Measurements from ENCODE around the gene IGFALS. TPM values are rescaled to one million over a fixed set of nuclear protein-coding genes. Genes with fewer than 3 reads are reported as not detected.

Gene IGFALS
- total and polyA plus RNA-seq, 2 of the 4 experiments (the other 2 are of a cell fraction), result not detected

- Histone ChIP-seq H2BK120ac (ENCODE audit: low read depth, low read length) (no peak overlapping the region), H4K91ac (ENCODE audit: insufficient read depth, low read depth, low read length) (no peak overlapping the region), H4K8ac (ENCODE audit: low read depth in 2 of 2, low read length in 2 of 2) (no peak overlapping the region), H4K5ac (ENCODE audit: low read depth, low read length) (no peak overlapping the region), H4K20me1 (ENCODE audit: insufficient read depth, low read length) (peaks cover 24% of the 10 kb centered on the region), H3K4me3 (ENCODE audit: insufficient read depth, low read depth, low read length) (no peak overlapping the region), H3K23ac (ENCODE audit: low read depth, low read length) (no peak overlapping the region), H2AFZ (replicated peaks; ENCODE audit: low read length, poor library complexity) (no peak overlapping the region), H3K27ac (ENCODE audit: insufficient read depth, low read length) (no peak overlapping the region), H3K79me1 (ENCODE audit: low read depth in 1 of 2, low read length in 2 of 2) (peaks cover 3 to 22% of the 10 kb centered on the region in 2 experiments; a peak in 2 of 4 replicates), H3K9ac (ENCODE audit: low read depth, low read length) (no peak overlapping the region), H3K14ac (replicated peaks; ENCODE audit: low read depth, low read length) (no peak overlapping the region), H3K9me1 (ENCODE audit: insufficient read depth, low read length) (0 out of 2 replicates have a peak, but pooled peaks cover under 1% of the 10 kb centered on the region), H2AK9ac (replicated peaks; ENCODE audit: low read depth, low read length, poor library complexity) (no peak overlapping the region), H3K56ac (ENCODE audit: extremely low read depth, insufficient read depth, low read length) (no peak overlapping the region), H3K18ac (ENCODE audit: low read depth, low read length) (no peak overlapping the region), H3K4ac (ENCODE audit: low read depth, low read length) (no peak overlapping the region), H3K4me2 (ENCODE audit: low read depth, low read length) (no peak overlapping the region), H3K4me1 (ENCODE audit: control insufficient read depth, insufficient read depth, low read length) (no peaks in the 10 kb centered on the region), H3K9me3 (ENCODE audit: control insufficient read depth, insufficient read depth, low read length) (no peaks in the 10 kb centered on the region), H3K27me3 (ENCODE audit: control insufficient read depth, insufficient read depth, low read length) (no peaks in the 10 kb centered on the region), H2BK5ac (ENCODE audit: low read depth, low read length, poor library complexity, severe bottlenecking) (no peak overlapping the region), H2BK20ac (ENCODE audit: low read depth, low read length) (no peak overlapping the region), H3K36me3 (ENCODE audit: control insufficient read depth, insufficient read depth, low read length) (peaks cover 34% of the 10 kb centered on the region), H2BK15ac (ENCODE audit: low read depth, low read length) (no peak overlapping the region), H2AK5ac (ENCODE audit: low read depth, low read length) (no peak overlapping the region)
- 87% methylated on average over 11 of the region's 15 CpGs; no CpG with 5 or more reads in 1 of the 2 experiments for WGBS, 2 experiments (ENCODE audit: extremely low coverage in 2 of 2, insufficient read length in 1 of 2)
- CTCF ChIA-PET, result no interaction called here
- POLR2A ChIA-PET (ENCODE audit: unreplicated experiment), result no interaction called here
- BruUV-seq (replicated peaks), result no TSS peak
- intact Hi-C loops (cut with micrococcal nuclease), result no loop called here
- dilution Hi-C loops (cut with HindIII; ENCODE audit: low sequenced_read_pairs, unreplicated experiment), result no loop called here
- DNase-seq (no peak), ATAC-seq (ENCODE audit: low read depth) (no peak)
- in situ Hi-C loops (cut with MboI; ENCODE audit: low sequenced_read_pairs), result no loop called here
- TF ChIP-seq USF2 (IDR thresholded peaks at IDR 0.05; ENCODE audit: low read depth, low read length) (no peak), ELK1 (IDR thresholded peaks at IDR 0.05; ENCODE audit: borderline replicate concordance, low read depth, low read length) (no peak), MXI1 (IDR thresholded peaks at IDR 0.05; ENCODE audit: borderline replicate concordance, low read depth, low read length) (no peak), RCOR1 (IDR thresholded peaks at IDR 0.05; ENCODE audit: insufficient replicate concordance, low read length) (no peak), FOS (IDR thresholded peaks at IDR 0.05; ENCODE audit: low read depth, low read length) (no peak), MAFK (IDR thresholded peaks at IDR 0.05; ENCODE audit: low read depth, low read length) (no peak), SMC3 (IDR thresholded peaks at IDR 0.05; ENCODE audit: low read depth, low read length) (no peak), CHD1 (IDR thresholded peaks at IDR 0.05; ENCODE audit: low read depth, low read length) (no peak), MAZ (IDR thresholded peaks at IDR 0.05; ENCODE audit: borderline replicate concordance, low read depth, low read length) (no peak), NFE2L2 (IDR thresholded peaks at IDR 0.05; ENCODE audit: low read depth, low read length) (no peak), BHLHE40 (IDR thresholded peaks at IDR 0.05; ENCODE audit: low read depth, low read length) (no peak), POLR2A (IDR thresholded peaks at IDR 0.05; ENCODE audit: low read depth, low read length) (no peak), RFX5 (IDR thresholded peaks at IDR 0.05; ENCODE audit: low read depth, low read length) (no peak), CEBPB (IDR thresholded peaks at IDR 0.05; ENCODE audit: low read depth, low read length) (no peak)
These were observed 3.3 kb downstream of the IGFALS start for GRCh38 chr16:1790261-1790610.
